Endothelial cell of umbilical vein (primary cell): Measurements from ENCODE around the gene IP6K3. TPM values are rescaled to one million over a fixed set of nuclear protein-coding genes. Genes with fewer than 3 reads are reported as not detected.

Source experiments
- BruUV-seq: library from RNA; stranded (reverse); fragments of 400-500 nt; replicated peaks from 2 replicates; lab custom pipeline; 2021; lab: Mats Ljungman, UMichigan
- CTCF ChIA-PET: fragments of 300-600, 350-600 bp; sonication (Branson Sonifier 250); formaldehyde crosslinking; loops from one replicate; lab custom pipeline; 2021; ENCODE audit warnings: antibody characterized with exemption, inconsistent platforms; lab: Charles Lee
- POLR2A ChIA-PET: fragments of 300-600, 350-600 bp; sonication (Branson Sonifier 250); formaldehyde crosslinking; loops from one replicate; lab custom pipeline; 2021; ENCODE audit warnings: antibody characterized with exemption, inconsistent platforms; lab: Charles Lee
- DNase-seq: peaks from one replicate; pipeline ENCODE4 v3.0.0-alpha.2; 2011; ENCODE audit warnings: low read depth, low spot score
- FAIRE-seq: peaks from 2 replicates; lab custom pipeline; 2011; peaks lifted over from hg19 to GRCh38; lab: Jason Lieb, UNC
- H2AFZ ChIP-seq: 2 replicates; pipeline ENCODE4 v1.6.0; 2012; ENCODE audit warnings: low read depth, low read length, control low read depth, inconsistent platforms
- H3K27ac ChIP-seq: 2 replicates; pipeline ENCODE4 v1.5.1; 2011; ENCODE audit warnings: low read depth, mild to moderate bottlenecking, control low read depth, low read length, moderate library complexity; ENCODE audit not compliant: insufficient read depth
- H3K27me3 ChIP-seq, 2 experiments: 2 replicates each; pipeline versions ENCODE4 v1.6.0 to v1.6.1; 2011; ENCODE audit warnings: low read length in 2 of 2, mixed read lengths in 1 of 2; ENCODE audit not compliant: control insufficient read depth in 2 of 2, insufficient read depth in 2 of 2
- H3K36me3 ChIP-seq, 2 experiments: 2 replicates in 1 of 2; 3 replicates in 1 of 2; pipeline ENCODE4 v1.5.1; 2011; ENCODE audit warnings: low read length in 2 of 2, mild to moderate bottlenecking in 1 of 2, moderate library complexity in 1 of 2; ENCODE audit not compliant: control insufficient read depth in 2 of 2, insufficient read depth in 2 of 2; ENCODE audit errors: extremely low read depth in 1 of 2
- H3K4me1 ChIP-seq: 3 replicates; pipeline ENCODE4 v1.5.1; 2011; ENCODE audit warnings: mild to moderate bottlenecking, low read length; ENCODE audit not compliant: control insufficient read depth, insufficient read depth; ENCODE audit errors: extremely low read depth
- H3K4me2 ChIP-seq: 2 replicates; pipeline ENCODE4 v1.6.1; 2011; ENCODE audit warnings: low read length, control low read depth, mixed read lengths; ENCODE audit not compliant: insufficient read depth
- H3K4me3 ChIP-seq, 3 experiments: fragments of 200-600 bp in 1 of 3; sonication (generic), shearing (Covaris generic) in 1 of 3; replicated peaks in 1 of 3; 2 replicates each; pipeline ENCODE4 v1.5.1; 2011 to 2016; ENCODE audit warnings: control low read depth in 3 of 3, low read length in 3 of 3, mild to moderate bottlenecking in 2 of 3, inconsistent platforms in 1 of 3, low read depth in 1 of 3, moderate library complexity in 1 of 3; ENCODE audit not compliant: insufficient read depth in 1 of 3
- H3K79me2 ChIP-seq: 2 replicates; pipeline ENCODE4 v1.6.0; 2012; ENCODE audit warnings: low read length, inconsistent platforms; ENCODE audit not compliant: control insufficient read depth, insufficient read depth
- H3K9ac ChIP-seq: replicated peaks from 2 replicates; pipeline ENCODE3; 2011; ENCODE audit warnings: low read length, control low read depth; ENCODE audit not compliant: insufficient read depth; ENCODE audit errors: extremely low read depth
- H3K9me1 ChIP-seq: replicated peaks from 3 replicates; pipeline ENCODE4 v1.6.0; 2011; ENCODE audit warnings: mild to moderate bottlenecking, low read length; ENCODE audit not compliant: control insufficient read depth, insufficient read depth; ENCODE audit errors: extremely low read depth
- H3K9me3 ChIP-seq: replicated peaks from 2 replicates; pipeline ENCODE4 v1.5.1; 2012; ENCODE audit warnings: low read length, inconsistent platforms; ENCODE audit not compliant: control insufficient read depth, insufficient read depth
- H4K20me1 ChIP-seq: replicated peaks from 2 replicates; pipeline ENCODE3; 2011; ENCODE audit warnings: mild to moderate bottlenecking, low read length; ENCODE audit not compliant: control insufficient read depth, insufficient read depth; ENCODE audit errors: extremely low read depth
- EZH2 ChIP-seq: IDR thresholded peaks from 2 replicates; pipeline ENCODE4 v1.6.1; 2012; ENCODE audit warnings: borderline replicate concordance, low read depth, mild to moderate bottlenecking, moderate library complexity, low read length, inconsistent platforms; ENCODE audit not compliant: severe bottlenecking
- FOS ChIP-seq: IDR thresholded peaks from 2 replicates; pipeline ENCODE4 v1.6.1; 2011; ENCODE audit warnings: mild to moderate bottlenecking, low read length, moderate library complexity, borderline replicate concordance; ENCODE audit not compliant: insufficient read depth
- GATA2 ChIP-seq: IDR thresholded peaks from 2 replicates; pipeline ENCODE4 v1.7.0; 2011; ENCODE audit warnings: low read depth, mild to moderate bottlenecking, moderate library complexity, mixed read lengths, low read length; ENCODE audit not compliant: insufficient read length, insufficient read depth
- JUN ChIP-seq: IDR thresholded peaks from 2 replicates; pipeline ENCODE4 v1.6.1; 2011; ENCODE audit warnings: borderline replicate concordance, low read depth; ENCODE audit not compliant: insufficient read length, insufficient read depth
- MYC ChIP-seq: IDR thresholded peaks from one replicate; pipeline ENCODE4 v1.6.1; 2011; ENCODE audit warnings: mild to moderate bottlenecking, low read depth, low read length
- POLR2A ChIP-seq: IDR thresholded peaks from 2 replicates; pipeline ENCODE4 v1.6.1; 2012; ENCODE audit warnings: low read depth, mild to moderate bottlenecking, control low read depth, low read length
- POLR2AphosphoS5 ChIP-seq: IDR thresholded peaks from 2 replicates; pipeline ENCODE4 v1.6.1; 2012; ENCODE audit warnings: low read depth, mild to moderate bottlenecking, control low read depth, low read length, moderate library complexity; ENCODE audit not compliant: insufficient read depth
- dilution Hi-C: fragments of 300-500 bp; cut with MboI; formaldehyde crosslinking; loops from one replicate; pipeline ENCODE4 v1.15.0; 2019; ENCODE audit warnings: low sequenced_read_pairs; ENCODE audit not compliant: extremely low pct_ligation_motif_present
- intact Hi-C: fragments of 100-400 bp; cut with micrococcal nuclease; formaldehyde crosslinking; loops from one replicate; pipeline ENCODE4 v1.10.0; 2022
- polyA plus RNA-seq, 4 experiments: library from polyadenylated mRNA; depleted of rRNA in 3 of 4; stranded (reverse) in 3 of 4; unstranded in 1 of 4; fragments of >200 nt; gene quantifications; 2 replicates each; pipeline versions ENCODE4 v1.2.1 to v1.2.3, GENCODE V29; 2011 to 2012; ENCODE audit warnings: missing spikeins in 1 of 4
- total RNA-seq: library from RNA; stranded (reverse); gene quantifications from 2 replicates; pipeline ENCODE4 v1.2.3, GENCODE V29; 2021
- TF ChIP-seq, protein P1 (sequence below): IDR thresholded peaks from 2 replicates; pipeline ENCODE4 v1.6.1; 2011; ENCODE audit not compliant: insufficient read depth, insufficient read length
- TF ChIP-seq, protein P2 (sequence below), 2 donors: IDR thresholded peaks; 1 replicate in 1 of 2; 2 replicates in 1 of 2; pipeline ENCODE4 v1.5.1; 2011; ENCODE audit warnings: low read length in 2 of 2, mild to moderate bottlenecking in 2 of 2, moderate library complexity in 2 of 2, control low read depth in 1 of 2, inconsistent platforms in 1 of 2, low read depth in 1 of 2; ENCODE audit not compliant: insufficient read depth in 1 of 2; ENCODE audit errors: extremely low read depth in 1 of 2

The IP6K3 gene
- total and polyA plus RNA-seq, 2 donors (not counting 3 experiments of a cell fraction or from before 2014, with no cell fraction given): not detected

DNA sequence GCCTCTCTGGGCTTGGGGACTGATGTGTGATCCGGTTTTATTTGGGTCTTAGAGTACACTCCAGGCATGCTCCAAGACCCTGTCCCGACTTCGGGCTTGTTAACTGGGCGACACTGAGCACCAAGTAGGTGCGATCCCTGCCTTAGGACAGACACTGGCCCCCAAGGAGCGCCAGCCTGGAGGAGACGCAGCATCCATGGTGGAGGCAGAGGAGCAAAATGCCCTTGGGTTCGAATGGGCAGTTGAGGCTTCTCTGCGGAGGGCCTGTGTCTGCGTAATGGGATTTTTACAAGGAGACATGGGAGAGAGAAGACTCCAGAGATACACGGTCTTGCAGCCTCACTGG lies 42.8 kb upstream of the IP6K3 start:
- peak overlapping the region; percentile 49 for H2AFZ ChIP-seq
- CTCF ChIA-PET: interaction anchor here (2.1 to 3.0 kb wide), 2 partner anchors 11 to 238 kb away, joined by 8 to 16 read pairs; no protein-coding TSS in a partner anchor
- H3K27me3 ChIP-seq: peaks cover 0 to 2% of the 10 kb centered on the region in 2 experiments
- POLR2A ChIA-PET: no interaction called here
- FAIRE-seq (no peak), DNase-seq (no peak)
- no peaks in the 10 kb centered on the region for H4K20me1 ChIP-seq
- TSS peak; percentile 39 for BruUV-seq
- no peaks in the 10 kb centered on the region for H3K9me3 ChIP-seq
- H3K4me2 ChIP-seq: peak overlapping the region; percentile 91
- peak overlapping the region; percentile 21 for H3K27ac ChIP-seq
- TF ChIP-seq POLR2A: no peak
- no peak for TF ChIP-seq JUN
- no peak for TF ChIP-seq GATA2
- no peak for TF ChIP-seq FOS
- TF ChIP-seq, protein P1, sequence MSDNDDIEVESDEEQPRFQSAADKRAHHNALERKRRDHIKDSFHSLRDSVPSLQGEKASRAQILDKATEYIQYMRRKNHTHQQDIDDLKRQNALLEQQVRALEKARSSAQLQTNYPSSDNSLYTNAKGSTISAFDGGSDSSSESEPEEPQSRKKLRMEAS: no peak
- TF ChIP-seq POLR2AphosphoS5: no peak
- TF ChIP-seq EZH2: no peak
- TF ChIP-seq MYC: no peak
- TF ChIP-seq, protein P2, sequence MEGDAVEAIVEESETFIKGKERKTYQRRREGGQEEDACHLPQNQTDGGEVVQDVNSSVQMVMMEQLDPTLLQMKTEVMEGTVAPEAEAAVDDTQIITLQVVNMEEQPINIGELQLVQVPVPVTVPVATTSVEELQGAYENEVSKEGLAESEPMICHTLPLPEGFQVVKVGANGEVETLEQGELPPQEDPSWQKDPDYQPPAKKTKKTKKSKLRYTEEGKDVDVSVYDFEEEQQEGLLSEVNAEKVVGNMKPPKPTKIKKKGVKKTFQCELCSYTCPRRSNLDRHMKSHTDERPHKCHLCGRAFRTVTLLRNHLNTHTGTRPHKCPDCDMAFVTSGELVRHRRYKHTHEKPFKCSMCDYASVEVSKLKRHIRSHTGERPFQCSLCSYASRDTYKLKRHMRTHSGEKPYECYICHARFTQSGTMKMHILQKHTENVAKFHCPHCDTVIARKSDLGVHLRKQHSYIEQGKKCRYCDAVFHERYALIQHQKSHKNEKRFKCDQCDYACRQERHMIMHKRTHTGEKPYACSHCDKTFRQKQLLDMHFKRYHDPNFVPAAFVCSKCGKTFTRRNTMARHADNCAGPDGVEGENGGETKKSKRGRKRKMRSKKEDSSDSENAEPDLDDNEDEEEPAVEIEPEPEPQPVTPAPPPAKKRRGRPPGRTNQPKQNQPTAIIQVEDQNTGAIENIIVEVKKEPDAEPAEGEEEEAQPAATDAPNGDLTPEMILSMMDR (IDR thresholded peaks at IDR 0.05; ENCODE audit: extremely low read depth in 1 of 2, insufficient read depth in 1 of 2, low read depth in 1 of 2, low read length in 2 of 2): no peak
- peaks cover 40% of the 10 kb centered on the region for H3K4me1 ChIP-seq
- H3K36me3 ChIP-seq: peaks cover 0 to 3% of the 10 kb centered on the region in 2 experiments
- no peaks in the 10 kb centered on the region for H3K9me1 ChIP-seq
- H3K79me2 ChIP-seq: peaks cover 26% of the 10 kb centered on the region
- peak overlapping the region in 2 of 3 experiments; percentile 76 to 83 for H3K4me3 ChIP-seq
- dilution Hi-C loops: no loop called here
- intact Hi-C loops: loop anchor here (1.0 kb wide), 2 partner anchors 8 to 18 kb away; no protein-coding TSS in a partner anchor
- H3K9ac ChIP-seq: peak overlapping the region; percentile 39
